Stimulated activated CD4-positive, alpha-beta T cell treated with anti-CD3 and anti-CD28 coated beads, Interleukin-1b, Interleukin-23, amount 100 ng/mL, for 1 hour (primary cell): ENCODE measurements around the gene CLSTN1.

Experiments used
- DNase-seq, 2 donors: peaks; one replicate each; pipeline ENCODE4 v3.0.0-alpha.2; 2020; ENCODE audit warnings: low read depth in 2 of 2

Gene CLSTN1

GRCh38 chr1:9680828-9681227, 142.9 kb downstream of the CLSTN1 start:
- no peak for DNase-seq

GRCh38 chr1:9680091-9680490, 143.7 kb downstream of the CLSTN1 start:
- DNase-seq: no peak
